Mesenteric fat pad (tissue), 1 donor: Measurements from ENCODE around the gene MCM3. TPM values are rescaled to one million over a fixed set of nuclear protein-coding genes. Genes with fewer than 3 reads are reported as not detected.

Source experiments
- DNase-seq: peaks from one replicate; pipeline ENCODE4 v3.0.0-alpha.2; 2020; ENCODE audit warnings: low spot score
- total RNA-seq: library from RNA; stranded (reverse); fragmentation: NEBNext Ultra II Directional; extraction: Animal tissue kit (Norgen Biotek cat#: 25700); gene quantifications from one replicate; pipeline ENCODE4 v1.2.1, GENCODE V29; 2021
- donor health status: DM: yes; HTN: yes; CAD: no.

Gene MCM3
- total RNA-seq, 1 donor from 2014 or later, result 22.2 TPM

DNA sequence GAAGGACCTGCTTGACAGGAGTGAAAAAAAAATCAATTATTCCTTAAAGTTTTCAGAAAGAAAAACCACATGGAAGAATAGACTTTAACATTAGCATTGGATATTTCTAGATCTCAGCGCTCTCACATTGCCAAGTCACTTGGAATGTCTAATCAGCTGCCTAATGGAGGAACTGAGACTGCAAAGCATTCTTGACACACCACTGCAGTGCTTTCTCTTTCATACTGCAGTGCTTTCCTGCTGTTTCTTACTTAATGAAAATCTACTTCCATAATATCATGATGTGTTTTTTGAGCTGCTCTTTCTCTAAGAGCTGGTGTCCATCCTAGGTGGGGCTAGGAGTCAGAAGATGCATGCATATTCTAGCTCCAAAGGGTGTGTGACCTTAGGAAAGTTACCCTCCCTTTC, 20.4 kb upstream of the MCM3 start:
- no peak for DNase-seq

GRCh38 chr6:52303178-52303577, 18.6 kb upstream of the MCM3 start:
- no peak for DNase-seq

GRCh38 chr6:52301326-52301725, 16.8 kb upstream of the MCM3 start:
- DNase-seq, result no peak

DNA sequence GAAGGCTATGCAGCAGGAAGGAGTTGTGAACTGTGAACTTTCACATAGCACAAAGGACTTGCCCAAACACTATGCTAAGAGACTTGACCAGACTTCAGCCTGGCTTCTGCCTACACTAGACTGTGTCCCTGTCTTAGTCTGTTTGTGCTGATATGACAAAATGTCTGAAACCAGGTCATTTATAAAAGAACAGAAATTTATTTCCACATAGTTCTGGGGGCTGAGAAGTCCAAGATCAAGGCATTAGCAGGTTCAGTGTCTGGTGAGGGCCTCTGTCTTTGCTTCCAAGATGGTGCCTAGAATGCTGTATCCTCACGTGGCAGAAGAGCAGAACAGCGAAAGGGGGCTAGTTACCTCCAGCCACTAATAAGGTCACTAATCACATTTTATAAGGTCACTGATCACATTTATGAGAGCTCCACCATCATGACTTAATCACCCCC, 16.0 kb upstream of the MCM3 start:
- no peak for DNase-seq

DNA sequence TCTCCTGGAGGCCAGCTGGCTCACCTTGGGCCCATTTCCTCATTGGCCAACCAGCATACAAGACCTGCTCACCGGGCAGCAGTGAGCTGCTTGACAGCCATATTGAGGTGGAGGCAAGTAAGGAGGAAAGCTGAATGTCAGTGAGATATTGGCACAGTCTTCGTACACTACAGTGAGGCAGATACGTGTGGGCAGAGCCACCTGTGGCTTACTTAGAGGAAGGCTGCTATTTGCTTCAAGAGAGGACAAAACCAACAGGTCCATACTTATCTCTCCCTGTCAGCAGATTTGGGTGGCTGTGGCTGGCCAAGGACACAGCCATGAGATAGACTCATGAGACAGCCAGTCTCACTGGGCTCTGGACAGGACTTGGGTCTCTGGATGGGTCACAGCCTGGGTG, 15.1 kb upstream of the MCM3 start:
- no peak for DNase-seq

DNA sequence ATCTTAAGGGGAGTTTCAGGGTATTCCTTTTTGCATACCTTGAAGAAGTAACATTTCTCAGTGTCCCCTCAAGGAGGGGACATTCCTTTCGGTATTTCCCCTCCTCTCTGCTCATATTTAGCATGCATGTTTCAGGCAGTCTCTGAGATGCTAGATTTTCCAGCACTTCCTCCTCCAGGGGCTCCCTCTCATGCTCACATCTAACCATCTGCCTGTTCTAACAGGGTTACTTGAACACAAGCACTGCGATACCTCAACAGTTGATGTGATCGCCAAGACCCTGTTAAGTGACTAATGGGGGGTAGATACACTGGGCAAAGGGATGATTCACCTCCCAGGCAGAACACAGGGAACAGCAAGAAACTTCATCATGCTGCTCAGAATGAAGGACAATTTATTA, 12.9 kb upstream of the MCM3 start:
- no peak for DNase-seq

- DNase-seq, result no peak
These were observed 8.5 kb upstream of the MCM3 start for GRCh38 chr6:52293067-52293466.

- no peak for DNase-seq
These were observed 4.3 kb upstream of the MCM3 start for GRCh38 chr6:52288841-52289240.

DNA sequence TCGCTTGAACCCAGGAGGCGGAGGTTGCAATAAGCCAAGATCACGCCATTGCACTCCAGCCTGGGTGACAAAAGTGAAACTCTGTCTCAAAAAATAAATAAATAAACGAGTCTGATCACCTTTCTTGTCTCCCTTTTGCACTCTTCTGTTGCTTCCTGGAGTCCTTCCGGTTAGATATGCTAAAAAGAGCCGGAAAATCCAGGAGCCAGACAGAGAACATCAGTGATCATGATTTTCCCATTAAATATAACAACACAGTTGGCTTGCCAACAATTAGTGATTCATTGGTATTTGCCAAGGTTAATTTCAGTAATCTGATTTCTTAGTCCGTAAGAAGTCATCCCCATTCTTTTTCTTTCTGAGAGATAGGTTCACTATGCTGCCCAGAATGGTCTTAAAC, 3.7 kb upstream of the MCM3 start:
- no peak for DNase-seq

DNA sequence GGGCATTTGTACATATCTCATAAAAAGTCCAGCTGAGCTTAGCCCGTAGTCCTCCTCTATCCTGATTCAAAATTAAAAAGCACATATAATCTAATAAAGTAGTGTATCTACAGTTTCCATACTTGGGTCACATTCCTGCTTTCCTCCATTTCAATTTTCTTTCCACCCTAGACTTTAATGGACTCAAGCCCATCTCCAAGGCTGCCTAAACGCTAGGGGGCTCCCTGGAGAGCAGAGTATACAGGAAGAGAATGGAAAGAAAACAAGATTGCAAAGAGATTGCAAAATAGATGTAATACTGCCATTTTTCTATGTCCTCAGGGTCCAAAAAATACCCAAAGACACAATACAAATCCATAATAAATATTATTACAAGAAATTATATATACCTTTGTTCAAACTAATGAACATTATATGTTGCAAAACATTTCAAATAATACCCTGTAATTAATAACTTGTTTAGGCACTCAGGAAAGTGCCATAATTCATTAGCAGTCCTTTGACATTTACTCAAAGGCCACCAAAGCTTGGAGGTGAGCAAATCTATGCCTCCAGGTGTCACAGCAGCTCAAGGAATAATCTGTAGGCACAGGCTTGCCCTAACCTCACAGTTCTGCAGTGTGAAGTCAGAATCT, 2.4 kb upstream of the MCM3 start:
- no peak for DNase-seq

- no peak for DNase-seq
These were observed 881 bp upstream of the MCM3 start for GRCh38 chr6:52285177-52286068.

- no peak for DNase-seq
These were observed 447 bp downstream of the MCM3 start for GRCh38 chr6:52284131-52284459.

DNA sequence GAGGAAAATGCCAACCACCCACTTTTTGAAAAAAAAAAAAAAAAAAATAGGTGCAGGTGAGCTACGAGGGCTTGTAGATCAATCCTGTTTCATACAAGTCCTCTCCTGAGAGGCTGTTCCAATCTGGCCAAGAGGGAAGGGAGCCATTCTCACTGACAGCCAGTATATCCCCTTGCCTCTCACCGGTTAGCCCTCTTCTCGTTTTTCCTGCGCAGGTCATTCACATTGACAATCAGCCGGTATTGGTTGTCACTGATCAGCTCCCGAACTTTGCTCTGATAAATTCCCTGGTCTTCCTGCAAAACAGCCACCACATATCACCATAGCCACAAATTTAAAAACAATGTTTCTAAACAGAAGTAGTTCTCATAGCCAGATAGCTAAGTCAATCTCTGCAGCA, 1.4 kb downstream of the MCM3 start:
- no peak for DNase-seq

- no peak for DNase-seq
These were observed 8.4 kb downstream of the MCM3 start for GRCh38 chr6:52276130-52276529.

DNA sequence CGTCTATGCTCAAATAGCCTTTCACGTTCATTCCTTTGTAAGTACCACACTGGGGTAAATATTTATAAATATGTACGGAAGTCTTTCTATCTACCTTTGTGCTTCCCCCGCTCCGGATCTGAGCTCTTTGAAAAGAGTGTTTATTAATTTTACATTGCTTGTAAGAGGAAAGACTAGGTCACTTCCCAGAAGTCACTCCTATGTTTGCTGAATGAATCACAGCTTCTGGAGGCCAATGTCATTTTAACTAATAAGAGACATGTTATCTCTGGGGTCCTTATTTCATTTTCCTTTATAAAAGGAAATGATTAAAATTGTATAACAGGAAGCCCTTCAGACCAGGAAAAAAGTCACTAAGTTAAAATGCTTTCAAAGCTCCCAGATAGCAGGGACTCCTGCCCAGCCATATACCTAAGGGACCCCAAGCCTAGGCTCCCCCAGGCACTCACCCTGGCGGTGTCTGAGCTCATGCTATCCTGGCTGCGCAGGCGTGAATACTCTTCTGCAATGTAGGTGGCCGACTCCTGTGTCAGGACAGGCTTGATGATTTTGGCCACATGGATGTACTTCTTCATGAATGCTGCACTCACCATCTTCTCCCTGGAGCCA, 12.6 kb downstream of the MCM3 start:
- no peak for DNase-seq

- DNase-seq, result no peak
These were observed 20.6 kb downstream of the MCM3 start for GRCh38 chr6:52263709-52264540.

GRCh38 chr6:52262620-52263344, 21.8 kb downstream of the MCM3 start:
- no peak for DNase-seq

DNA sequence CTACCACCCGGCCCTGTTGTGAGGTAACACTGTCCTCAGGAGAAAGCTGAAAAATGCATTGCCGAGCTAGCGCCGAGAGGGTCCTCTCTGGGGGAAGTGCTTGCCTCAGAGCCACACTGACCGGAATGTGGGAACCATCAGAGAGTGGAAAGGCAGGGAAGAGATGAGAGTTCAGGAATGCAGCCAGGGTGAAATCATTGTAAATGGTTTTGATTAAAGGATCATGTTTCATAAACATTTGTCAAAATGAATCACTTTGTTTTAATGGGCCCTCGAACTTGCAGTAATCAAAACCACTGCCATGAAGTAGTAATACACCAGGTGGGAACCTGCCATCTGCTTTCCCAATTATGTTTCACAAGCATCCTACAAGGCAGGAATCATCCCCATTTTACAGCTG, 23.3 kb downstream of the MCM3 start:
- no peak for DNase-seq

DNA sequence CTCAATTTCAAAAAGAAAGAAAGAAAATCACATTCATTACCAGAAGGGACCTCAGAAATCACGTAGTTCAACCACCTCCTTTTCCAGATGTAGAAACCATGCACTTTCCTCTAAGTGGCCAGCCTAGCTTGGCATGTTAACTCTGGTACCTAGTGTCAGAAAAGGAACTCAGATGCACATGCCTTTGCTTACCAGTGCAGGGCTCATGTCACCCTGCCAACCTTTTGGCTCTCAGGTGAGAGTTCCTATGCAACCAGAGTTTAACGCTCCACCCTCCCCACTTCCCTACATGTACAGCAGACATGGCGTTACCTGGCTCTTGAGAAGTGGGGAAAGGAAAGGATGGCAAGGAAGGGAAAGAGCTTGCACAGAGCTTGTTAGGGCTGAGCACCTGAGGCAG, 23.9 kb downstream of the MCM3 start:
- no peak for DNase-seq

- DNase-seq, result no peak
These were observed 29.1 kb downstream of the MCM3 start for GRCh38 chr6:52255434-52255833.
